GM19025 (cell line): ENCODE measurements around the gene PLPP1.

Experiments
- ATAC-seq: cut with Tn5 transposase; IDR thresholded peaks from one replicate; pipeline ENCODE4 v1.9.1; 2021; ENCODE audit warnings: mild to moderate bottlenecking, low read depth, moderate library complexity; ENCODE audit not compliant: unreplicated experiment

Gene PLPP1

DNA sequence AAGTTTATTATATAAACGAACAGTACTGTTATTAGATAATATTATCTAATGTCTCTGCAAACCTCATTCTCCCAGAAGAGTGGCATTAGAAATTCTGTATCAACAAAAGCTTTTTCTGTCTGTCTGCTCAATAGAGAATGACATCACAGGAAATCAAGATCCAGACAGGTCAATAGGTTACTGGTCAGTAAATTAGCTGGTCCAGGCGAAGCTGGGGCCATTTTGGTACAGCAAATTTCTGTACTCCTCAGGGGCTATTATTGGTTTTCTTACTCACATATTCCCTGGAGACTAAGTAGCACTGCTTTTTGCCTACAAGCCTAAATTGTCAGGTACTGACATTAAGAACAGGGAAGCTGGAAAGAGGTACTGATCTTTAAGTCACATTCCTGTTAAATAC, 80.5 kb downstream of the PLPP1 start:
- no peak for ATAC-seq

GRCh38 chr5:55453211-55453610, 81.6 kb downstream of the PLPP1 start:
- ATAC-seq = no peak

GRCh38 chr5:55451976-55452375, 82.8 kb downstream of the PLPP1 start:
- no peak for ATAC-seq

GRCh38 chr5:55450050-55450765, 84.6 kb downstream of the PLPP1 start:
- no peak for ATAC-seq

- no peak for ATAC-seq
Observed at GRCh38 chr5:55446640-55447351, 88.0 kb downstream of the PLPP1 start.

DNA sequence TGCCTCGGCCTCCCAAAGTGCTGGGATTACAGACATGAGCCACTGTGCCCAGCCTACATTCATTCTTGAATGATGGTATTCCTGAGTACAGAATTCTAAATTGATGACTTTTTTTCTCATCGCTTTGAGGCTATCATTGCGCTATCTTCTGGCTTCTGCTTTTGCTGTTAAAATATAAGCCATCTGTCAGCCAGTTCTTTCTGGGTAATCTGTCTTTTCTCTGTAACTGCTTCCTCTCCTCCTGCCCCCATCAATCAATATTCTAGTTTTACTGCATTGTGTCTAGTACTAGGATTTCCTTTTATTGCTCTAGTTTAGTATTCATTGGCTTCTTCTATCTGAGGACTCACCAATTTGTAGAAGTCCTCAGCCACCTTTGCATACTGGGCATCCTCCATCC, 89.0 kb downstream of the PLPP1 start:
- ATAC-seq = no peak

DNA sequence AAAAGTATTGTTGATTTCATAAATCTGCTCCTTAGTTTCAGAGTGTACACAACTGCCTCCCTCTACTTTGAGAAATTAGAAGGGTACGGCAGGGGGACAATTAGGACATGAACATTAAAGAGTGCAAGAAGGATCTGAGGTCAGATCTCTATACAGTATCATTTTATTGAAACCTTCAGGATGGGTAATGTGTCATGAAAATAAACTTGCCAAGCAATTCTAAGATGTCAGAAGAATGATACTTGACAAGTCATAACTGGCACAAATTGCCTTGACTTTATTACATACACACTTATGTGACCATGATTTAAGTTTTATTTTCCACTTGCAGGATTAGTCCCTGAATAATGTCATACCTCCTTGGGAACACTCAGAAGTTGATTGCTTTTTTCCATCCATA, 92.8 kb downstream of the PLPP1 start:
- no peak for ATAC-seq

DNA sequence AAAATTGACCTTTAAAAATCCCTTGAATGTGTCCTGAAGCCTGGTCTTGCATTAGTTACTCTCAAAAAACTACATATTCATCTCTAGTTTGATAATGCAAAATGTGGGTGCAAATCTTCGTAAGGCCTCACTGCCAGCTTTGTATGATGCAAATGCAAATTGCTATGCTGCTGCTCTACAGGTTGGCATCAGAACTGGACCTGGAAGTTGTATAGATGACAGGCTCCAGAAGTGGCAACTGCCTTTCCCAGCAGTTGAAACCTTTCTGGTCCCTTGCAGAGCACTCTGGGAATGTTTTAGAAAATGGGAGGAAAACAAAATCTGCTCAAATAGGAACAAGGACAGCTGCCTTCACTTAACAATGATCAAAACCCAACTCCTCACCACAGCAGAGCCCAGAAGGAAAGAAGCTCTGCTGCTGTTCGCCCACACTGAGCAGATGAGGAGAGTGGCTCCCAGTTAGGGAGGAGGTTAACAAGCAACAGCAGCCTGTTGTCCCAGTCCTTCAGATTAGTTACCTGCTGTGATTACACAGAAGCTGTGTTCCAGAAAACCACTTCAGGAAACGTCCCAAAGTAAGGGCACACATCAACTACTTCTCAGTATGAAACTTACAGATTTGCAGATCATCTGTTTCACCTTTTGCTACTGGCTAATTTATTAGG, 93.5 kb downstream of the PLPP1 start:
- no peak for ATAC-seq

DNA sequence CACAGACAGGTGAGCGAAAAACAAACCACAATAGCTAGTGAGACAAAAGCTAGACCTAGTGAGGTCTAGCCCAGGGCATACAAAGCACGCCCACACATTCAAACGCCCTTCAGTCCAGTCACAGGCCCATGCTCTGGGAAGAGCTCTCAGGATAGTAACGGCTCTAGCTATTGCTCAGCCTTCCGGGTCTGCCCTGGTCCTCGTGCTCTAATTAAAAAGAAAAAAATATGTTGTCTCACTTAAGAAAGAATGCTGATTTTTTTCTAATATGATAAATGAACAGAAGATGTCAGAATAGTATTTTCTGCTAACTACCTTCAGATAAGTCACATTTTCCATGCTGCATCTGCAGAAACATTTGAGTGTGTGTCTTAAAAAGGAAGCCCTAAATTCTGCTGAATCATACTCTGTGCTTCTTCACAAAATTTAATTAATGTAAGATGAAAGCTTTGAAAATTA, 94.5 kb downstream of the PLPP1 start:
- no peak for ATAC-seq

- no peak for ATAC-seq
Observed at GRCh38 chr5:55438998-55439397, 95.8 kb downstream of the PLPP1 start.

- ATAC-seq = no peak
Observed at GRCh38 chr5:55437859-55438206, 96.9 kb downstream of the PLPP1 start.

DNA sequence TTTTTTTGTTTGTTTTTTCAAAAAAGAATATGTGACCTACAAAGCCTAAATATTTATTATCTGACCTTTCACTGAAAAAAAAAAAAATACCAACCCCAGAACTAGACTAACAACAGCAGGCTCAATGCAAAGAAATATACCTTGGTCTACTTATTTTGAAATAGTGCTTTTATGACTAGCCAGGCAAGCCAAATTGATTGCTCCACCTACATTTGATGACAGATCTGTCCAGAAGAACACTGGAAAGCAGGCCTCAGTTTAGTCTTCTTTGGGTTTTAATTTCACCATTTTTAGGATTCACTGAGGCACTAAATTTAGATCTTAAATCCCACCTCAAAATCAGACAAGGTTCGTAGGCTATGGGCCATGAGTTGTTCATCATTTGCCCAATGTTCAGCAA, 97.3 kb downstream of the PLPP1 start:
- ATAC-seq = no peak

DNA sequence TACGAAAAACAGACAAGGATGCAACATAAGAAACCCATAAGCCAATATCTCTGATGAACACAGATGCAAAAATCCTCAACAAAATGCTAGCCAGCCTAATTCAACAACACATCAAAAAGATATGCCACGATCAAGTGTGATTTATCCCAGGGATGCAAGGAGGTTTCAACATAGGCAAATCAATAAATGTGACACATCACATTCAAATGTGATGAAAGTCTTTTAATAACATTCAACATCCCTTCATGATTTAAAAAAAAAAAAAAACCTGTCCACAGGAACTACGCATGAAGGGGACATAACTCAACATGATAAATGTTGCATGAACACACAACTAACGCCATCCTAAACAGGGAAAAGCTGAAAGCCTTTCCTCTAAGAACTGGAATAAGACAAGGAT, 102.2 kb downstream of the PLPP1 start:
- no peak for ATAC-seq

GRCh38 chr5:55429613-55430253, 105.0 kb downstream of the PLPP1 start:
- no peak for ATAC-seq

- ATAC-seq = no peak
Observed at GRCh38 chr5:55429221-55429612, 105.5 kb downstream of the PLPP1 start.

GRCh38 chr5:55427157-55427556, 107.6 kb downstream of the PLPP1 start:
- no peak for ATAC-seq

DNA sequence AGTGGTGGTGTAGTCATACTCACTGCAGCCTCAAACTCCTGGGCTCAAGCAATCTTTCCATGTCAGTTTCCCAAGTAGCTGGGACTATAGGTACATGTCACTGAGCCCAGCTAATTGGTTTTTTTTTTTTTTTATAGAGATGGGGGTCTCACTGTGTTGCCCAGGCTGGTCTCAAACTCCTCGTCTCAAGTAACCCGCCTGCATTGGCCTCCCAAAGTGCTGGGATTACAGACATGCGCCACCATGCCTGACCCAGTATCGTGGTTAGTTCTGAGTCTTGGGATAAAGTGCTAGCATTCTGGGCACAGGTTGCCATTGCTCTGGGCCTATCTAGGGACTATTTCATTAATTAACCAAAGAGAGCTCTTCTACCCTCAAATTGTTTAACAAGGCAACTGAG, 108.3 kb downstream of the PLPP1 start:
- ATAC-seq = no peak

DNA sequence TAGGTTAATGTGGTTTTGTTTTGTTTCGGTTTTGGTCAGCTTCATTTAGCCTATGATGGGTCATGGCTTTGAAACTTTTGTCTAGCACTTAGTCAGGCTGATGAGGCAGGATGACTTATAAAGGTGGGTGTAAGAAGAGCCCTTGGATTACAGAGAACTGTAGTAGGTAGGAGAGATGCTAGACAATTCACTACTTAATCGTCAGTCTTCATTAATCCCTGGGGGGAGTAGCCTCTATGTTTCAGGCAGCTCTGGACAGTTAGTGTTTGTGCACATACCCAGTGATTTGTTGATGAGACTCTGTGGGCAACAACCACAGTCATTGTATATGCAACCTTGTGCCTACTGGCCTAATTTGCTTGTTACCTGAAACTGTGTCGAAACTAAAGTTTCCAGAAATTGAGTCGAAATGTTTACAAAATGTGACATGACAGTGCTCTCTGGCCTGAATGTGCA, 113.7 kb downstream of the PLPP1 start:
- ATAC-seq = no peak

DNA sequence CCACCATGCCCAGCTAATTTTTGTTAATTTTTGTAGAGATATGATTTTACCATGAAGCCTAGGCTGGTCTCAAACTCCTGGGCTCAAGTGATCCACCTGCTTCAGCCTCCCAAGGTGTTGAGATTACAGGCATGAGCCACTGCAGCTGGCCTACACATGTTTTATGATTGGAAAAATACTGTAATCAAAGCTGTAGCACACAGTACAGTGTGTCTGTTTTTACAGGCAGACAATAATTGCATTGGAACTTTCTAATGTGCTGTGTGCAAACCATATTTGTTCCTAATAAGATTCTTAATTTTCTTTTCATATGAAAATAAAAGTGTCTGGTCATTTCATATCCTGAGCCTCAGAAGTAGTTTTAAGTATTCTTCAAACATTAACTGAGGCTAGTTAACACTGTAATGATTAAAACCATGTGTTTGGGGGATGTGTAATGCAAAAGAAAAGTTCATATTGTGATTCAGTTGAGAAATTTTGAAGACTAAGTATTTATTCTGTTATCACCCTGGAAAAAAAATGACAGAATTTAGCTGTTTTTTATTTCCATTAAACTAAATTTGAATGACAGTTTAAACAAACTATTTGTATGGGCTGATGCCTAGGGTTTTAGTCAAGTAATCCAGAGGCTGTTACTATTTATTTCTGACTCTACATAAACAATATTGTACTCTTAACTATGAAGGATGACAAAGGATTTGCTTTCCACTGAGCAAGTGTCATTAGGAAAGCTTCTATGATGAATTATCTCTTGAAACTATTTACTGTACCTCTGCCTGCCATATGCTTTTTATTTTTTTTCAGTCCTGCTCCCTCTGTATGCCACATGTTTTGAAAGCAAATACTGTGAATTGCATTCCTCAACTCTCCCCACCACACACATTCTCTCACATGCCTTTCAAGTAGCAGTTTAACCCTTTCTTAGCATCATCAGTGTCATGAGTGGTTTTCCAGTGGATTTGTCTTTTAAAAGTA, 115.5 kb downstream of the PLPP1 start:
- no peak for ATAC-seq

- ATAC-seq = no peak
Observed at GRCh38 chr5:55416306-55416705, 118.5 kb downstream of the PLPP1 start.
